Mucosa of gallbladder (tissue), 1 donor: ENCODE results near the gene STAC2. TPM values are rescaled to one million over a fixed set of nuclear protein-coding genes. Genes with fewer than 3 reads are reported as not detected.
"Not testable (repeated sequence)": the region's sequence is repeated elsewhere in the genome, so short reads cannot be mapped to it uniquely, and the experiment has no call there.

ENCODE experiments used
- DNase-seq: peaks from one replicate; pipeline ENCODE4 v3.0.0-alpha.2; 2020; ENCODE audit warnings: low spot score
- total RNA-seq: library from RNA; stranded (reverse); gene quantifications from one replicate; pipeline ENCODE4 v1.2.1, GENCODE V29; 2021
- donor health status: DM: no; HTN: no; CAD: no.

The STAC2 gene
- total RNA-seq, 1 donor from 2014 or later: 1.3 TPM

- no peak for DNase-seq
These were observed 38.5 kb downstream of the STAC2 start for GRCh38 chr17:39187152-39187830.

GRCh38 chr17:39186481-39187002 lies 39.2 kb downstream of the STAC2 start:
- no peak for DNase-seq

GRCh38 chr17:39183720-39184119 lies 42.0 kb downstream of the STAC2 start:
- DNase-seq: no peak

- DNase-seq: no peak
These were observed 42.7 kb downstream of the STAC2 start for GRCh38 chr17:39183045-39183444.

DNA sequence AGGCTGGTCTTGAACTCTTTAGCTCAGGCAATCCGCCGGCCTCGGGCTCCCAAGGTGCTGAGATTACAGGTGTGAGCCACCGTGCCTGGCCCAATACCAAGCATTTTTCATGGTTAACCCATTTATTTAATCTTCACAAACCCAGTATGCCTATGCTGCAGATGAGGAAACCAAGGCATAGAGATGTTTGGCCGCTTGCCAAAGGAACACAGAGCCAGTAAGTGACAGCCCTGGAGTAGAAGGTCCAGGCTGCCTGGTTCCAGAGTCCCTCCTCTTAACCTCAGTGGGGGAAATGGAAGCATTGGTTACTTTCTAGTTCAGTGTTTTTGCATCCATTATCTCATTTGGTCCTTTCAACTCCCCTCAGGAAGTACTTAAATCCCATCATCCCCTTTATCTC lies 44.4 kb downstream of the STAC2 start:
- no peak for DNase-seq

- DNase-seq: no peak
These were observed 47.2 kb downstream of the STAC2 start for GRCh38 chr17:39178536-39178935.

GRCh38 chr17:39177256-39177655 lies 48.5 kb downstream of the STAC2 start:
- DNase-seq: no peak

GRCh38 chr17:39175695-39176093 lies 50.1 kb downstream of the STAC2 start:
- no peak for DNase-seq

DNA sequence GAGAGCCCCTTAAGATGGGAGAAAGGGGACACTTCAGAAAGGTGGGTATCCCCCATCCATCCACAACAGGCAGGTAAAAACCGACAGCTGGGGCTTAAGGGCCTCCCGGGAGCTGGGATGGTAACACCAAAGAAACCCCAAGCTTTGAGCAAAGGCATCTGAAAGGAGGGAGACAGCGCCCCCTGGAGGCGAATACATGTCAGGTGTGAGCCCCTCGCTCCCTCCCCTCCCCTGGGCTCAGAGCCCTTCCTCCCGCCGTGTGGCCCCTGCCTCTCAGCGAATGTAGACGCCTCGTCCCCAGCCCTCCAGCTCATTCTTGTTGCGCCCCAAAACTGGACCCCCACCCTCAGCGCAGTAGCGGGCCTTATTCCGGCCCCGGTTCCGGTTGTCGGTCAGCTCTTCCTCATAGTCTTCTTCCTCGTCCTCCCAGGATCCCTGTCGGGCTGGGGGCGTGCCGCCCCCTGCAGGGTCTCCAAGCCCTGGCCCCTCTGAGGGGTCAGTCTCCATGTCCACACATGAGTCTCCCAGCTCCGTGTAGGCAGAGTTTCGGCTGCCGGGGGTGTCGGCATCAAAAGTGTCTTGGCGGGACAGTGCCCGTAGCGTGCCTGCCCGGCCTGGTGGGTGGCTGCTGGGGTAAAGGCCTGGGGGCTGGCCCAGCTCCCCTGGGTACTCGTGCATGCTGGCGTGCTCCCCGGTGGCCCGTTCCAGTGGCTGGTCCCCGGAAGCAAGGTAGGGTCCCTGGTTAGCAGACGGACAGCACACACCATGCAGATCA lies 50.6 kb downstream of the STAC2 start:
- DNase-seq: peak; percentile 80

- DNase-seq: no peak
These were observed 52.0 kb downstream of the STAC2 start for GRCh38 chr17:39173526-39174274.

- DNase-seq: no peak
These were observed 52.7 kb downstream of the STAC2 start for GRCh38 chr17:39173080-39173479.

DNA sequence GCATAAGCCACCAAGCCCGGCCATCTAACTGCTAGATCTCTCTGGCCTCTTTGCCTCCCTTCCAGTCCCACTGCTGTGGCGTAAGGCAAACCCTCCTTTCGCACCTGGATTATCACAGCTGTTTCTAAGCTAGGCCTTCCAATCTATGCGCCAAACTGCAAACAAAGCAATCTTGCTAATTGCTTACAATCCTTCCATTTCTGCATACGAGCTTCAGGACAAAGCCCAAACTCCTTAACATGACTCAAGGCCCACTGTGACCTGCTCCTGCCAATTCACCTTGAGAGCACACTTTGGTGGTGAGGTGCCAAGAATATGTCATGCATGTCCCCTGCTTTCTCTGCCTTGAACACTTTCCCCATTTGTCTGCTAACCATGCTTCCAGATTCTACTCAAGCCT lies 53.8 kb downstream of the STAC2 start:
- DNase-seq: no peak

- DNase-seq: no peak
These were observed 55.2 kb downstream of the STAC2 start for GRCh38 chr17:39170558-39170957.

GRCh38 chr17:39170109-39170508 lies 55.6 kb downstream of the STAC2 start:
- no peak for DNase-seq

DNA sequence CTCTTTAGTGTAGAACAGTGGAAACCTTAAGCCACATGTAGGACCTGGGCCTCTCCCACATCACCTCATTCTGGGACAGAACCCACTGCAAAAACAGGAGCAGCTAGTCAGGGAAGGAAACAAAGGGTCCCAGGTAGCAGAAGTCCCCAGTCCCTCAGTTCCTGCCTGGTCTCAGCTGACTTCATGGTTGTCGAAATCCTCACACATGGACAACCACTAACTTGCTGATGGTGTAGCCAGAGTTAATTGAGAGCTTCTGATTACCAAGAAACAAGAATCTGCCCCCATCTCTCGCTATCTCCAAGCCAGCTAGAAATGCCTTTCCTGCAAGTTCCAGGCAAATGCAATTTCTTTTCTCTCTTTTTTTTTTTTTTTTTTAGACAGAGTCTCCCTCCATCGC lies 56.2 kb downstream of the STAC2 start:
- no peak for DNase-seq

DNA sequence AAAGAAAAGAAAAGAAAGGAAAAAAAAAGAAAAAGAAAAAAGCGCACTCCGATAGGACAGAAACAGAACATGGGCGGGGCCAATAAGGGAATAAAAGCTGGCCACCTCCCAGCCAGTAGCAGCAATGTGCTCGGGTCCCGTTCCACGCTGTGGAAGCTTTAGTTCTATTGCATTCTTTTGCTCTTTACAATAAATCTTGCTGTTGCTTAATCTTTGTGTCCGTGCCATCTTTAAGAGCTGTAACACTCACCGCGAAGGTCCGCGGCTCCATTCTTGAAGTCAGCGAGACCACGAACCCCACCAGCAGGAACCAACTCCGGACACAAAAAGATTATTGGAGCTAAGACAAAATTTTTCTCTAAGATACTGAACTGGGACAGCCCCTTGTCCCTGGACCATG lies 56.6 kb downstream of the STAC2 start:
- DNase-seq: no peak

- not testable (repeated sequence) for DNase-seq
These were observed 57.2 kb downstream of the STAC2 start for GRCh38 chr17:39168503-39168902.

DNA sequence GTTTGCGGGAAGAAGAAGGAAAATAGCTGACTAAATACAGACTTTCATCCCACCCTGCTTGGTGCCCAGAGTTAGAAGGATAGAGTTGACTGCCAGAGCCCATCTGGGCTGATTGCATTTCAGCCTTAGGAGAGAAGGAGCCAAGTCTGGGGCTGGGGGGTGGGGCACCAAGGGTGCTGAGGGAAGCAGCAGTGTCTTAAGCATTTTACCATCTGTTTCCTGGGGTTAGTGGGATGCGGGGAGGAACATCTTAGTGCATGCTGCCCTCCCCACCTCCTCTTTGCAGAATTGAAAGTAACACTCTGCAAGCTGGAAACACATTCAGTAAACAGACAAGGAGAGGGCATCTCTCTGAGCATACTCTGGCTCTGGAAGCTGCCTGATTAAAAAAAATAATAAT lies 58.3 kb downstream of the STAC2 start:
- no peak for DNase-seq

DNA sequence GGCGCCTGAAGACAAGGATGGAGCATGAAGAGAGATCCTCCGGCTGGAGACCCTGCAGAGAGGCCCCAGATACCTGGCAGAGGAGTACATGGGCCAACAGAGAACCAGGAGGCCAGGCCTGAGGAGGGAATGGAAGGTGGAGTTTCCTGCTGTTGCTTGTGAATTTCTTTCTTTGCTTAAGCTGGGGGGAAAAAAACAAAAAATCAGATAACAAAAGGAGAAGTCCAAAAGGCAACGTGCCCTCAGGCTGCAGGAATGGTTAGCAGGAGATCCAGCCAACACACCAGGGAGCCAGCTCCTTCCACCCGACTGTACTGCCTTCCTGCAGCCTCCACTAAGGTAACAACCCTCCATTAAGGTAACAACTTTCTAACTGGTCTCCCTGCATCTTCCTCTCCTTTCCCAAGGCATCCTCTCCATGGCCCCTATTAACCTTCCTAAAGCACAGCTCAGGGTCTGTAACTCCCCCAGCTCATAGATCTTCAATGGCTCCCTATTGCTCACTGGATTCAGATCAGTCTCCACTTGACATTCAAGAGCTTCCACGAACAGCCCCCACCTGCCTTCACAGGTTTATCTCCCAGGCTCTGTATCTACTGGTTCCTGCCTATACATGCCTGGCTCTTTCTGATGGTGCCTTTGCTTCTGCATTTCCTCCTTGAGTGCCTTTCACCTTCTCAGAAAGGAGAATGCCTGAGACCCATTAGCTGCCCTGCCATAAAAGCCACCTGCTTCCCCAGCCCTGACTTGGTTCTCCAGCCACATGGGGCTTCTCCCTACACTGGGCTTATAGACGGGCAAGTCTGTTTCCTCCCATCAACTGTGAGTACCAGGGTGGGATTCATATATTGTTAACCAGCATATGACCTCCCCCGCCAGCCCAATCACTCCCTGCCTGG lies 59.1 kb downstream of the STAC2 start:
- no peak for DNase-seq

- no peak for DNase-seq
These were observed 59.9 kb downstream of the STAC2 start, which contains the start of gene ARL5C for GRCh38 chr17:39165841-39166349. Gene ARL5C, minus strand, starts transcription at chr17:39166161. Its CDS starts 401 bp downstream, at chr17:39165760.
